ENCODE results near the gene RALGAPA2.

The RALGAPA2 gene

GRCh38 chr20:20368418-20369249 is 343.8 kb downstream of the RALGAPA2 start:
- Histone ChIP-seq H3K27ac (ENCODE audit: low read depth, low read length) (no peak overlapping the region), H3K36me3 (ENCODE audit: insufficient read depth, low read length) (no peaks in the 10 kb centered on the region), H3K9ac (ENCODE audit: low read length) (no peak overlapping the region), H3K4me1 (ENCODE audit: insufficient read depth, low read length) (no peaks in the 10 kb centered on the region), H3K9me3 (ENCODE audit: low read length) (no peaks in the 10 kb centered on the region), H3K27me3 (ENCODE audit: control insufficient read depth in 1 of 2, insufficient read depth in 2 of 2, low read length in 2 of 2) (peaks cover 11 to 78% of the 10 kb centered on the region in 2 donors), H3K4me3 (ENCODE audit: low read depth in 1 of 2, low read length in 2 of 2) (peak overlapping the region in 1 of 2 donors; percentile 27)

- Histone ChIP-seq H3K4me1 (ENCODE audit: insufficient read depth, low read length) (no peaks in the 10 kb centered on the region), H3K27me3 (ENCODE audit: control insufficient read depth in 1 of 2, insufficient read depth in 2 of 2, low read length in 2 of 2) (peaks cover 11 to 82% of the 10 kb centered on the region in 2 donors), H3K4me3 (ENCODE audit: low read depth in 1 of 2, low read length in 2 of 2) (peak within 1 kb of the TSS in 1 of 2 donors; percentile 27), H3K27ac (ENCODE audit: low read depth, low read length) (no peak within 1 kb of the TSS), H3K36me3 (ENCODE audit: insufficient read depth, low read length) (no peaks in the 10 kb centered on the region), H3K9ac (ENCODE audit: low read length) (no peak within 1 kb of the TSS), H3K9me3 (ENCODE audit: low read length) (no peaks in the 10 kb centered on the region)
Measured at GRCh38 chr20:20367575-20368417, 344.6 kb downstream of the RALGAPA2 start, which contains the start of gene INSM1. INSM1 (plus strand) TSS chr20:20368104; CDS start chr20:20368268, 164 bp downstream.

DNA sequence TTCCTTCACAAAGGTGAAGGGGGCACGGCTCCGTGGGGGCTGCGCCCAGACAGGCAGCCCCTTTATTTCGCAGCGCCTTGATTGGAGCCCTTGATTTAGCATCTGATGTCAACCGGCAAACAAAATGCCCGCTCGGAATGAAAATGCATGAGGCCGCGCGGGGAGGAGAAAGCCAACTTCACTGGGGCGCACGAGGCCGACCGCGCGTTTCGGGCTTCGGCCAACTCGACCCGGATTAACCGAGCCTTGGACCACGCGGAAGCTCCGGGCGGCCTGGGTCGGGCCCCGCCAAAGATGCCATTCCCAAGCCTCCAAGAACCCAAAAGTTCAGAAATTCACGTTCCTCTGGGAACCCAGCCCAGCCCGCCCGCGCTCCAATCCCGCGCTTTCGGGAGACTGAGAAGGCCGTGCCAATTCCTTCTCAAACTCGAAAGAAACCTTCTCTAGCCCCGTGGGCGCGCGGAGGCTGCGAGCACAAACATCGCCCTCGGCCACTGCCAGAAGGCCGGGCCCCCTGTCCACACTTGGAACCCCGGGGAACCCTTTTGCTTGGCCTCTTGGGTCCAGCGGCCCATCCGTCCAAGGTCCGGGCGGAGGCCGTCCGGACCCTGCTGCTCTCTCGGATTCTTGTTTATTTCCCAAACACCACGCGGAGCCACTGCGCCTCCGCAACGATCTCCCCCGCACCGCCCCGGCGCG is 345.4 kb downstream of the RALGAPA2 start:
- Histone ChIP-seq H3K4me3 (ENCODE audit: low read depth in 1 of 2, low read length in 2 of 2) (no peak overlapping the region), H3K36me3 (ENCODE audit: insufficient read depth, low read length) (no peaks in the 10 kb centered on the region), H3K9me3 (ENCODE audit: low read length) (no peaks in the 10 kb centered on the region), H3K9ac (ENCODE audit: low read length) (no peak overlapping the region), H3K27ac (ENCODE audit: low read depth, low read length) (no peak overlapping the region), H3K4me1 (ENCODE audit: insufficient read depth, low read length) (no peaks in the 10 kb centered on the region), H3K27me3 (ENCODE audit: control insufficient read depth in 1 of 2, insufficient read depth in 2 of 2, low read length in 2 of 2) (peaks cover 17 to 80% of the 10 kb centered on the region in 2 donors)

DNA sequence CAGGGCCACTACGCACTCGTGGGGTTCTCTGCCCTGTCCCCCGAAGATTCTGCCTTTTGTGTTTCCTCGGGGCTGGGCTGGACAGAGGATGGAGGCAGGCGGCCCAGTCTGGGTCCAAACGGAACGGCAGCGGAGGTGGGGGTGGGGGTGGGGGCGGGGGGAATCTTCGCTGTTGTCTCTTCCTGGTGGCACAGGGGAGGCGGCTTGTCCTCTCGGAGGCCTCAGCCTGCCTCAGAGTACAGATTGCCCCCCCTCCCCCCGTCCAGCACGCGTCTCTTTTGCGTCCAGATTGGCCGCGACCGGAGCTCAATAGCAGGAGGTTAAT is 345.9 kb downstream of the RALGAPA2 start:
- peaks cover 16 to 78% of the 10 kb centered on the region in 2 donors for H3K27me3 ChIP-seq (ENCODE audit: control insufficient read depth in 1 of 2, insufficient read depth in 2 of 2, low read length in 2 of 2)

DNA sequence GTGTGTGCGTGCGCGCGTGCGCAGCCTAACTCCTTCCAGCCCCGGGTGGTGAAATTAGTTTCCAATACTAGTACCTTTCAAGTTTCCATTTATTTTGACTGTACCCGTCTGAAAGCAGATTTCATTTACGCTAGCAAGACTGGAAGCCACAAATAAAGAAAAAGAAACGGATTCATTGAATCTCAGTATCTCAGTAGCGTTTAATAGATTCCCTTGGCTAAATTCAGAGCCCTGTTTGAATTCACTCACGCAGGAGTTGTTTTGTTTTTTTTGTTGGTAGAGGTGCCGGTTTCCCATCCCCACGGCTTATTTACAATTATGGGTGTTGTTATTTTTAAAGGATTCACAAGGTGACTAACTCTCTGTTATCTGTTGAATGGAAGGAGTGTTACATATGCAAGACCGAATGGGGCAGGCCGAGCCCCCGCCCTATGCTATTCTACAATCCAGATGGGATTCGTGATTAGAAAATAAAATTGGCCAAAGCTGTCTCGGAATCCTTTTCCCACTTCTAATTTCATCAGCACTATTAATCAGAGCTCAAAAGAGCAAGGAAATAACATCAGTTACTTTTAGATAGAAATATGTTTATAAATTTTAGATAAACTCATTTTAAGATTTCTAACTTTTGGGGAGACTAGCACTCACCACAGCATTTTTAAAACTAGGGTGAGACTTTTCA is 346.8 kb downstream of the RALGAPA2 start:
- Histone ChIP-seq H3K9me3 (ENCODE audit: low read length) (no peaks in the 10 kb centered on the region), H3K27me3 (ENCODE audit: control insufficient read depth in 1 of 2, insufficient read depth in 2 of 2, low read length in 2 of 2) (peaks cover 22 to 73% of the 10 kb centered on the region in 2 donors), H3K4me3 (ENCODE audit: low read depth in 1 of 2, low read length in 2 of 2) (no peak overlapping the region), H3K9ac (ENCODE audit: low read length) (no peak overlapping the region), H3K4me1 (ENCODE audit: insufficient read depth, low read length) (no peaks in the 10 kb centered on the region), H3K27ac (ENCODE audit: low read depth, low read length) (no peak overlapping the region), H3K36me3 (ENCODE audit: insufficient read depth, low read length) (no peaks in the 10 kb centered on the region)

More for the DNA sequence above, 345.9 kb downstream of the RALGAPA2 start:
- H3K9me3 ChIP-seq (ENCODE audit: low read length), result no peaks in the 10 kb centered on the region
- H3K36me3 ChIP-seq (ENCODE audit: insufficient read depth, low read length), result no peaks in the 10 kb centered on the region
- H3K27ac ChIP-seq (ENCODE audit: low read depth, low read length), result no peak overlapping the region
- H3K4me3 ChIP-seq (ENCODE audit: low read depth in 1 of 2, low read length in 2 of 2), result no peak overlapping the region
- H3K9ac ChIP-seq (ENCODE audit: low read length), result no peak overlapping the region
- H3K4me1 ChIP-seq (ENCODE audit: insufficient read depth, low read length), result no peaks in the 10 kb centered on the region

DNA sequence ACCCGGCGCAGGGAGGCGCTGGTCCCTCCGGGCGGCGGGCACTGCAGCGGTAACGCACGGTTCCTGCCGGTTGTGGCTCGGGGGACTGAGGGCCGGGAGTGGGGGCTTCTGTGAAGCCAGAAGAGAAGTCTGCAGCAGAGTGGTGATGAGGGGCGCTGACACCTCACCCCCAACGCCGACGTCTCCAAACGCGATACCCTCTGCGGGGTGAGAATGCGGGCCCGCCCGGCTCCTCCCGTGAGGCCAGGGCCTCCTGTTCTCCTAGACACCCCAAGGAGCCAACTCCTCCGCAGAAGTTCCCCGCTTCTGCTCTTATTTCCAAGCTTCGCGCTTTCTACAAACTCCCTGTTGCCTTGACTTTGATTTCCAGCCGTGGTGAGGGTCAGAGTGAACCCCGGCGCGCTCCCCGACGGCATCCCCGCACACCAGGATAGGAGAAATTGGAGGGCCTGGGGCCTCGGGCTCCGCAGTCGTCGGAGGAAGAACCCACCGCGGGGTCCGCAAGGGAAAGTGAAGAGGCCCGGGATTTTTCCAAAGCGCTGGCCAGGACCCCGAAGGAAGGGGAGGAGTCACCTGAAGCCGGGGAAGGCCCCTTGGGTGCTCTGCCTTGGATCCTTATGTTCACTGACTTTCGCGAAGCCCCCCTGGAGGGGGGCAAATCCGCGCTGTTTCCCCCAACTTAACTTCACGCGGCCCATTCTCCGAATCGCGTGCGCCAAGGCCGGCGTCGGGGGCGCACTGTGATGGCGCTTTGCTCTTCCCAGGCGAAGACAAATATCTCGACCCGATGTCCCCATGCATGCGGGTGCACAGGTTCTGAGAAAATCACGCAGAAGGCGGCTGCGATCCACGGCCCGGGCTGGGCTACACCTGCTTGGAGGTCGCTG is 347.6 kb downstream of the RALGAPA2 start:
- Histone ChIP-seq H3K4me3 (ENCODE audit: low read depth in 1 of 2, low read length in 2 of 2) (no peak overlapping the region), H3K9me3 (ENCODE audit: low read length) (no peaks in the 10 kb centered on the region), H3K4me1 (ENCODE audit: insufficient read depth, low read length) (no peaks in the 10 kb centered on the region), H3K27me3 (ENCODE audit: control insufficient read depth in 1 of 2, insufficient read depth in 2 of 2, low read length in 2 of 2) (peaks cover 25 to 68% of the 10 kb centered on the region in 2 donors), H3K27ac (ENCODE audit: low read depth, low read length) (no peak overlapping the region), H3K36me3 (ENCODE audit: insufficient read depth, low read length) (no peaks in the 10 kb centered on the region), H3K9ac (ENCODE audit: low read length) (no peak overlapping the region)

GRCh38 chr20:20363799-20364592 is 348.4 kb downstream of the RALGAPA2 start:
- H3K9ac ChIP-seq (ENCODE audit: low read length), result no peak overlapping the region
- peaks cover 26 to 59% of the 10 kb centered on the region in 2 donors for H3K27me3 ChIP-seq (ENCODE audit: control insufficient read depth in 1 of 2, insufficient read depth in 2 of 2, low read length in 2 of 2)
- no peaks in the 10 kb centered on the region for H3K9me3 ChIP-seq (ENCODE audit: low read length)
- H3K4me1 ChIP-seq (ENCODE audit: insufficient read depth, low read length), result no peaks in the 10 kb centered on the region
- no peak overlapping the region for H3K27ac ChIP-seq (ENCODE audit: low read depth, low read length)
- H3K4me3 ChIP-seq (ENCODE audit: low read depth in 1 of 2, low read length in 2 of 2), result no peak overlapping the region
- no peaks in the 10 kb centered on the region for H3K36me3 ChIP-seq (ENCODE audit: insufficient read depth, low read length)

GRCh38 chr20:20363434-20363798 is 349.0 kb downstream of the RALGAPA2 start:
- no peak overlapping the region for H3K27ac ChIP-seq (ENCODE audit: low read depth, low read length)
- H3K36me3 ChIP-seq (ENCODE audit: insufficient read depth, low read length), result no peaks in the 10 kb centered on the region
- no peaks in the 10 kb centered on the region for H3K9me3 ChIP-seq (ENCODE audit: low read length)
- no peaks in the 10 kb centered on the region for H3K4me1 ChIP-seq (ENCODE audit: insufficient read depth, low read length)
- H3K4me3 ChIP-seq (ENCODE audit: low read depth in 1 of 2, low read length in 2 of 2), result no peak overlapping the region
- H3K9ac ChIP-seq (ENCODE audit: low read length), result no peak overlapping the region
- H3K27me3 ChIP-seq (ENCODE audit: control insufficient read depth in 1 of 2, insufficient read depth in 2 of 2, low read length in 2 of 2), result peaks cover 26 to 57% of the 10 kb centered on the region in 2 donors

DNA sequence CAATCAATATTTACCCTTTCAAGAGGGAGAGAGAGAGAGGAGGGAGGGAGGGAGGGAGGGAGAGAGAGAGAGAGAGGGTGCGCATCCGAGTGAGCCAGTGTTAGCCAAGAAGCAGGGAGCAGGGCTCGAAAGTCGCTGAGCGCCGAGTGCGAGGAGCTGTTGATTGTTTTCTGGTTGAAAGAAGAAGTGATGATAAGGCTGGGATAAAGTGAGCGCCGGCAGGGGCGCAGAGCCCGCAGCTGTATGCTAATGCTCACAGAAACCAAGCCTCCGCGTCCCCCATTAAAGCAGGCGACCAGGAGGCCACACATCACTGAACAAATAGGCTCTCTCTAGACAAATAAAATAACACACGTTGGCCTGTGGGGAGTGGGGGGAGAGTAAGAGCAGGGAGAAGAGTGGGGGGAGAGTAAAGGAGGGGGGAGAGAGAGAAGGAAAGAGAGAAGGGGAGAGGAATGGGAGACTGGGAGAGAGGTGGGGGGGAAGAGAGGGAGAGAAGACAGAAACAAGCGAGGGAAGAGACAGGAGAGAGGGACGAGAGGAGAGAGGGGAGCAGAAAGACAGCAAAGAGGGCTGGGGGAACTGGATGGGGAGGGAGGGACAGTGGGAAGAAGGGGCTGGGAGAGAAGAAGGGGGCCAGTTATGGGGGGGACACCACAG is 349.5 kb downstream of the RALGAPA2 start:
- H3K9ac ChIP-seq (ENCODE audit: low read length), result no peak overlapping the region
- no peaks in the 10 kb centered on the region for H3K36me3 ChIP-seq (ENCODE audit: insufficient read depth, low read length)
- H3K4me1 ChIP-seq (ENCODE audit: insufficient read depth, low read length), result no peaks in the 10 kb centered on the region
- no peak overlapping the region for H3K27ac ChIP-seq (ENCODE audit: low read depth, low read length)
- no peak overlapping the region for H3K4me3 ChIP-seq (ENCODE audit: low read depth in 1 of 2, low read length in 2 of 2)
- no peaks in the 10 kb centered on the region for H3K9me3 ChIP-seq (ENCODE audit: low read length)
- H3K27me3 ChIP-seq (ENCODE audit: control insufficient read depth in 1 of 2, insufficient read depth in 2 of 2, low read length in 2 of 2), result peaks cover 26 to 57% of the 10 kb centered on the region in 2 donors
